Neural progenitor cell (in vitro differentiated cells): ENCODE measurements around the gene OR7D4. TPM values are rescaled to one million over a fixed set of nuclear protein-coding genes. Genes with fewer than 3 reads are reported as not detected.

ENCODE experiments used
- DNase-seq: peaks from one replicate; pipeline ENCODE4 v3.0.0-alpha.2; 2016; ENCODE audit warnings: low spot score
- H2AFZ ChIP-seq: fragments of 200-600 bp; sonication (generic); replicated peaks from 2 replicates; pipeline ENCODE4 v1.6.1; 2016; ENCODE audit warnings: antibody characterized with exemption
- H3F3A ChIP-seq: fragments of 200-600 bp; sonication (generic); 2 replicates; pipeline ENCODE4 v1.6.1; 2016; ENCODE audit warnings: antibody characterized with exemption, low read depth
- H3K27ac ChIP-seq: fragments of 200-600 bp; sonication (generic); 2 replicates; pipeline ENCODE4 v1.5.1; 2016; ENCODE audit warnings: mild to moderate bottlenecking
- H3K27me3 ChIP-seq: fragments of 200-600 bp; sonication (generic); 2 replicates; pipeline ENCODE4 v1.6.1; 2016; ENCODE audit warnings: mild to moderate bottlenecking, moderate library complexity
- H3K36me3 ChIP-seq: fragments of 200-600 bp; sonication (generic); 2 replicates; pipeline ENCODE4 v1.5.1; 2016
- H3K4me1 ChIP-seq: fragments of 200-600 bp; sonication (generic); 2 replicates; pipeline ENCODE4 v1.6.1; 2016; ENCODE audit warnings: mixed run types
- H3K4me2 ChIP-seq: fragments of 200-600 bp; sonication (generic); 2 replicates; pipeline ENCODE4 v1.6.1; 2016
- H3K4me3 ChIP-seq: fragments of 200-600 bp; sonication (generic); 2 replicates; pipeline ENCODE4 v1.5.1; 2016
- H3K79me2 ChIP-seq: fragments of 200-600 bp; sonication (generic); 2 replicates; pipeline ENCODE4 v1.6.1; 2016; ENCODE audit warnings: low read depth
- H3K9ac ChIP-seq: fragments of 200-600 bp; sonication (generic); 2 replicates; pipeline ENCODE4 v1.6.1; 2016
- H3K9me3 ChIP-seq: fragments of 200-600 bp; sonication (generic); 2 replicates; pipeline ENCODE4 v1.5.1; 2016; ENCODE audit warnings: low read depth
- H4K20me1 ChIP-seq: fragments of 200-600 bp; sonication (generic); 2 replicates; pipeline ENCODE4 v1.6.1; 2016; ENCODE audit warnings: low read depth
- H3K27ac Mint-ChIP-seq: 3 replicates; pipeline ENCODE4 v1.8.0; 2021; ENCODE audit warnings: mixed read lengths
- H3K27me3 Mint-ChIP-seq: 2 replicates; pipeline ENCODE4 v1.8.0; 2022; ENCODE audit warnings: low read depth, mild to moderate bottlenecking, inconsistent platforms, moderate library complexity, mixed read lengths; ENCODE audit not compliant: insufficient read depth
- H3K36me3 Mint-ChIP-seq: 3 replicates; pipeline ENCODE4 v1.8.0; 2021; ENCODE audit warnings: mixed read lengths
- H3K4me1 Mint-ChIP-seq: 3 replicates; pipeline ENCODE4 v1.8.0; 2021; ENCODE audit warnings: mixed read lengths
- H3K4me3 Mint-ChIP-seq: 3 replicates; pipeline ENCODE4 v1.8.0; 2021; ENCODE audit warnings: mild to moderate bottlenecking, moderate library complexity, mixed read lengths
- H3K9me3 Mint-ChIP-seq: 3 replicates; pipeline ENCODE4 v1.8.0; 2020; ENCODE audit warnings: mixed read lengths
- CTCF ChIP-seq: fragments of 200-600 bp; sonication (generic); IDR thresholded peaks from 2 replicates; pipeline ENCODE4 v1.5.1; 2017; ENCODE audit warnings: antibody characterized with exemption, mild to moderate bottlenecking
- EZH2 ChIP-seq: fragments of 200-600 bp; sonication (generic); IDR thresholded peaks from 2 replicates; pipeline ENCODE4 v1.6.1; 2017; ENCODE audit warnings: antibody characterized with exemption, mild to moderate bottlenecking, moderate library complexity
- EZH2phosphoT487 ChIP-seq: fragments of 200-600 bp; sonication (generic); IDR thresholded peaks from 2 replicates; pipeline ENCODE4 v1.6.1; 2017; ENCODE audit warnings: antibody characterized with exemption
- total RNA-seq: library from RNA; depleted of rRNA; stranded (reverse); fragments of >200 nt; gene quantifications from 2 replicates; pipeline ENCODE4 v1.2.3, GENCODE V29; 2015; ENCODE audit warnings: low replicate concordance

Gene OR7D4
- total RNA-seq, 1 donor from 2014 or later: not detected

DNA sequence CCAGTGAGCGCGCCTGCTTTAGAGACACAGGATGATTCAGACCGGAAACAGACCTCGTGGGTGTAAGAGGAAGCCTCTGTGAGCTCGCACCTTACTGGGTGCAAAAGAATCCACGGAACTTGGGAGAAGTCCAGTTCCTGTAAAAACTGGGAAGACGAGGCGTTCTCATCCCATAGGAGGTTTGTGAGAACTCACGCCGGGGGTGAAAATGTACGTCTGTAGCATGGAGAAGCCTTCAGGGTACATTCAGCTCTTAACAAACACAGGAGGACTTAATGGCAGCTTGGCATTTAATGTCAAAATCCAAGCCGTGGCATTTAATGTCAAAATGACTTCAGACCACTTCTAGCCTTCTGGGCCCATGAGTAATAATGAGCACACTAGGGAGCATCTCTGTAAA is 58.0 kb downstream of the OR7D4 start:
- TF ChIP-seq EZH2 (no peak), EZH2phosphoT487 (no peak), CTCF (no peak)
- Histone ChIP-seq H3F3A (no peaks in the 10 kb centered on the region), H3K27me3 (no peaks in the 10 kb centered on the region), H3K27ac (no peak overlapping the region), H3K4me3 (no peak overlapping the region), H2AFZ (no peak overlapping the region), H3K36me3 (peaks cover 23% of the 10 kb centered on the region), H3K4me2 (no peak overlapping the region), H3K4me1 (no peaks in the 10 kb centered on the region), H4K20me1 (no peaks in the 10 kb centered on the region), H3K9me3 (no peaks in the 10 kb centered on the region), H3K79me2 (peaks cover 13% of the 10 kb centered on the region), H3K9ac (no peak overlapping the region)
- H3K27ac Mint-ChIP-seq: no peak overlapping the region
- H3K4me3 Mint-ChIP-seq: no peak overlapping the region
- no peak for DNase-seq
- peaks cover 6% of the 10 kb centered on the region for H3K27me3 Mint-ChIP-seq
- H3K9me3 Mint-ChIP-seq: peaks cover 71% of the 10 kb centered on the region
- no peaks in the 10 kb centered on the region for H3K4me1 Mint-ChIP-seq
- peaks cover 80% of the 10 kb centered on the region for H3K36me3 Mint-ChIP-seq

Other genes with a start within 250 kb of the OR7D4 start
- under 0.01 and 0.07 TPM in 2 replicates for gene MUC16, start 209.2 kb downstream of the OR7D4 start, total RNA-seq
- not detected in 2 replicates for gene OR1M1, start 132.5 kb downstream of the OR7D4 start, total RNA-seq
- gene OR7G2, start 112.1 kb downstream of the OR7D4 start, total RNA-seq: not detected in 2 replicates
- gene OR7G1, start 103.8 kb downstream of the OR7D4 start, total RNA-seq: not detected in 2 replicates
- gene OR7G3, start 92.6 kb downstream of the OR7D4 start, total RNA-seq: not detected in 2 replicates
- gene ZNF317, start 79.2 kb downstream of the OR7D4 start, total RNA-seq: 19.6 and 23.0 TPM in 2 replicates
- gene OR7D2, start 40.6 kb downstream of the OR7D4 start, total RNA-seq: 1.4 and 1.5 TPM in 2 replicates
- not detected in 2 replicates for gene OR7E24, start 31.3 kb upstream of the OR7D4 start, total RNA-seq
- 12.9 and 21.6 TPM in 2 replicates for gene ZNF699, start 90.2 kb upstream of the OR7D4 start, total RNA-seq
- gene ZNF559, start 104.6 kb upstream of the OR7D4 start, total RNA-seq: 41.6 and 79.8 TPM in 2 replicates
- gene ZNF177, start 143.4 kb upstream of the OR7D4 start, total RNA-seq: 15.7 and 20.9 TPM in 2 replicates
- gene ZNF266, start 216.0 kb upstream of the OR7D4 start, total RNA-seq: 35.1 and 46.2 TPM in 2 replicates